ENCODE measurements around the gene TTC34. TPM values are rescaled to one million over a fixed set of nuclear protein-coding genes. Genes with fewer than 3 reads are reported as not detected.
"Not testable (repeated sequence)": the region's sequence is repeated elsewhere in the genome, so short reads cannot be mapped to it uniquely, and the experiment has no call there.

Gene TTC34
- total RNA-seq, 2 donors from 2014 or later: 0.41 to 0.63 TPM

DNA sequence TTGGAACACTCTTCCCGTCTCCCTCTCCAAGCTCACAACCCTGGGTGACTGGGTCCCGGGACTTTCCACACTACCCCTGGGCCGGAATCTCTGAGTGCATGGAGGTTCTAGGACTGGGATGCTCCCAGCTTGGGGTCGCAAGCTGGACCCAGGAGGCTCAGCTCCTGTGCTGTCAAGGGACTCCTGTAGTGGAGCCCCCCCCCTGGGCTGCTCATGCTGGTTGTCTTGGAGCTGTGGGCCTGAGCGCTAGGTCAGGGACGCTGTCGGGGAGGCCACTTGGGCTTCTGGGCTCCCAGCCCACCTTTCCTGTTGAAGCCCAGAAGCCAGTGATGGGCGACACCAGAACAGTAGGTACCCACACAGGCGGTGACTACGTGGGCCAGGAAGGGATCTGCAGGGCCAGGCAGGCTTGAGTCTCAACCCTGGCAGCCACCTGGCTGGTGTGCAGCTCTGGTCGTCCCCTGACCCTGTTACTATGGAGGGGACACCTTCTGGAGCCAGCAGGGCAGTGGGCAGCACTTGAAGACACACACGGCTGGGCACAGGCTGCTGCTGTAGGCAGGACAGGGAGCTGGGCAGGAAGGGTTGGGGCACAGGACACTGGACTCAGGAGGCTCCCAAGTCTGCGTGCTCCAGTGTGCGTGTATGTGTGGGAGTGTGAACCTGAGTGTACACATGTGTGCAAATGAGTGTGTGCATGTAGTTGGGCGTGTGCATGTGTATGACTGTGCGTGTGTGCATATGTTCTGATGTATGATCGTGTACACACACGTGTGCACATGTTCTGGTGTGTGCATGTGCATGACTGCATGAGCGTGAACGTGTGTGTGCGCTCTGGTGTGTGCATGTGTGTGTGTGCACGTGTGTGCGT is 171.6 kb downstream of the TTC34 start:
- TF ChIP-seq, protein P1, sequence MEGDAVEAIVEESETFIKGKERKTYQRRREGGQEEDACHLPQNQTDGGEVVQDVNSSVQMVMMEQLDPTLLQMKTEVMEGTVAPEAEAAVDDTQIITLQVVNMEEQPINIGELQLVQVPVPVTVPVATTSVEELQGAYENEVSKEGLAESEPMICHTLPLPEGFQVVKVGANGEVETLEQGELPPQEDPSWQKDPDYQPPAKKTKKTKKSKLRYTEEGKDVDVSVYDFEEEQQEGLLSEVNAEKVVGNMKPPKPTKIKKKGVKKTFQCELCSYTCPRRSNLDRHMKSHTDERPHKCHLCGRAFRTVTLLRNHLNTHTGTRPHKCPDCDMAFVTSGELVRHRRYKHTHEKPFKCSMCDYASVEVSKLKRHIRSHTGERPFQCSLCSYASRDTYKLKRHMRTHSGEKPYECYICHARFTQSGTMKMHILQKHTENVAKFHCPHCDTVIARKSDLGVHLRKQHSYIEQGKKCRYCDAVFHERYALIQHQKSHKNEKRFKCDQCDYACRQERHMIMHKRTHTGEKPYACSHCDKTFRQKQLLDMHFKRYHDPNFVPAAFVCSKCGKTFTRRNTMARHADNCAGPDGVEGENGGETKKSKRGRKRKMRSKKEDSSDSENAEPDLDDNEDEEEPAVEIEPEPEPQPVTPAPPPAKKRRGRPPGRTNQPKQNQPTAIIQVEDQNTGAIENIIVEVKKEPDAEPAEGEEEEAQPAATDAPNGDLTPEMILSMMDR (IDR thresholded peaks at IDR 0.05): no peak
- H3K27ac ChIP-seq: no peak overlapping the region
- H3K27me3 ChIP-seq (replicated peaks; ENCODE audit: insufficient read depth): peaks cover 18% of the 10 kb centered on the region
- no peak for DNase-seq (ENCODE audit: low spot score)
- H3K4me1 ChIP-seq (ENCODE audit: control insufficient read depth in 1 of 2, low read depth in 2 of 2): no peaks in the 10 kb centered on the region
- H3K36me3 ChIP-seq: no peaks in the 10 kb centered on the region
- H3K9me3 ChIP-seq: no peaks in the 10 kb centered on the region
- no peak overlapping the region for H3K4me3 ChIP-seq
- ATAC-seq (ENCODE audit: insufficient number of reproducible peaks, low FRiP score, low read depth): no peak

DNA sequence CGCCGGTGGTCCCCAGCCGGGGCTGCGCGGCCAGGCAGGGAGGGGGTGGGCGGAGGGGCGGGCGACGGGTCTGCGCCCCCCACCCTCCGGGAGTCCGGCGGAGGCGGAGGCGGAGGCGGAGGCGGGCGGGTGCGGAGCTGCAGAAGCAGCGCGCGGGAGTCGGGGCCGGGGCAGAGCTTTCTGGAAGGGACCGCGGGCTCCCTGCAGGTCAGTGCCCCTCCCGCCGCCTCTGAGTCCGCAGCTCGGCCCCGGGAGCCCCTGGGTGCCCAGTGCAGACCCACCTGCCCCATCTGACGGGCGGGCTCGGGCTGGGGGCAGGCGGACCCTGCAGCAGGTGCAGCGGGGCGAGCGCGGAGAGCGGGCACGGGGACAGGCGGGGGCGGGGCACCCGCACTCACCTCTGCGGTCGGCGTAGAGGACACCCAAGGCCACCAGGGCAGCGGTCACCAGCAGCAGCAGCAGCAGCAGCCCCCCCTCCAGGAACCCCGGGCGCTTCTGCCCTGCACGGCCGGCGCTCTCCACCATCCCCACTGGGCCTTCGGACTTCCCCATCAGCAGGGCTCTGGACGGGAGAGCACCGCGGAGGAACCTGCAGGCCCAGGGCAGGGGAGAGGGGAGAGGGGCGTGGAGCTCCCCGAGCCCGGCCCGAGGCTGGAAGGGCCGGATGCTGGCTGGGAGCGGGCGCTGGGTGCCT is 172.4 kb downstream of the TTC34 start:
- TF ChIP-seq, protein P1 (IDR thresholded peaks at IDR 0.05): no peak
- no peak for DNase-seq (ENCODE audit: low spot score)

DNA sequence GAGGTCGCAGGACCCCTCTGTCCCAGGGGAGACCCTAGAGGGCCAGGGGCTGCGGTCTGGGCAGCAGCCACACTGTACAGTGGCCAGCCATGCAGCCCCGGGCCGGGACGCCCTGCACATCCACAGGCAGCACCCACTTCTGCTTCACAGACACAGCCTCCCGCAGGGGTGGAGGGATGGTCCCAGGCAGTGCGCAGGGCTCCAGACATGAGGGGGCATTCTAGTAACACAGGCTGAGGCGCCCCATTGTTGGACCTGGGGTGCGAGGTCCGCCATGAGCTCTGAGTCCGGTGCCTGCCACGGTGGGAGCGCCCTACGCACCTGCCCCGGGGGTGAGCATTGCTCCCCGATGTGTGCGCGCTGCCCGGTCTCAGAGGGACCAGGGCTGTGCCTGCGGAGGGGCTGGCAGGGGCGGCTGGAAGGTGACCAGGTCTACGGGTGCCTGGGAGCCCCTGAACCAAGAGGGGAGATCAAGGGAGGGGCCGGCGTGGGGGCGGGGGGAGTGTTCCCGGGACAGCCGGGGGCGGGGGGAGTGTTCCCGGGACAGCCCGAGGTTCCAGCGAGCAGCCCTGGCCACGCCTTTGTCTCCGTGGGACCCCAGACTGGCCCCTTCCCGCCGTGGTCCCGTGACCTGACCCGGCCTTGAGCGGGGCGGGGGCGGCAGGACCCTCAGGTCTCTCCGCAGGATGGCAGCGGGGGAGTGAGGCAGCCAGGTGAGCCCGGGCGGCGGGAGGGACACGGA is 173.1 kb downstream of the TTC34 start:
- no peak for ATAC-seq (ENCODE audit: insufficient number of reproducible peaks, low FRiP score, low read depth)
- Histone ChIP-seq H3K4me3 (no peak overlapping the region), H3K27me3 (replicated peaks; ENCODE audit: insufficient read depth) (peaks cover 18% of the 10 kb centered on the region), H3K36me3 (no peaks in the 10 kb centered on the region), H3K9me3 (no peaks in the 10 kb centered on the region), H3K27ac (no peak overlapping the region), H3K4me1 (ENCODE audit: control insufficient read depth in 1 of 2, low read depth in 2 of 2) (no peaks in the 10 kb centered on the region)
- TF ChIP-seq, protein P1 (IDR thresholded peaks at IDR 0.05): no peak
- DNase-seq (ENCODE audit: low spot score): no peak

More for the DNA sequence above, 172.4 kb downstream of the TTC34 start:
- Histone ChIP-seq H3K27me3 (replicated peaks; ENCODE audit: insufficient read depth) (peaks cover 18% of the 10 kb centered on the region), H3K9me3 (no peaks in the 10 kb centered on the region), H3K4me3 (no peak overlapping the region), H3K36me3 (no peaks in the 10 kb centered on the region), H3K27ac (no peak overlapping the region), H3K4me1 (ENCODE audit: control insufficient read depth in 1 of 2, low read depth in 2 of 2) (no peaks in the 10 kb centered on the region)
- no peak for ATAC-seq (ENCODE audit: insufficient number of reproducible peaks, low FRiP score, low read depth)

DNA sequence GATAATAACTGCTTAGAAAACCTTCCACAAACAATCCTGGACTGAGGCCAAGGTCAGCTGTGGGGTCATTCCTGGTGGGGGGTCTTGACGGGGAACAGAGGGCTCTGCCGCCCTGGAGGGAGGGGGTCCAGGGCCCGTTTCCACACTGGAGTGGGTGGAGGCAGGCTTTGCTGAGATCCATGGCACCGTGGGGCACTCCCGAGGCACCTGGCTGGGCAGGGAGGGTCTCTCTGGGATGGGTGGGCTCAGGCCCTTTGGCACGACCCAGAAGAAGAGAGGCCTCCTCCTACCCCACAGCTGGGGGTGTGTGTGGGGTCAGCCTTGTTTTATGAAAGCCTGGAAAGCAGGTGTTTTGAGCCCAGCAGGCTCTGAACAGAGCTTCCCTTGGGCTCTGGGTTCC is 173.7 kb downstream of the TTC34 start:
- TF ChIP-seq, protein P1 (IDR thresholded peaks at IDR 0.05): no peak
- no peak overlapping the region for H3K4me3 ChIP-seq
- H3K36me3 ChIP-seq: no peaks in the 10 kb centered on the region
- H3K27me3 ChIP-seq (replicated peaks; ENCODE audit: insufficient read depth): peaks cover 18% of the 10 kb centered on the region
- H3K9me3 ChIP-seq: no peaks in the 10 kb centered on the region
- no peak for DNase-seq (ENCODE audit: low spot score)
- ATAC-seq (ENCODE audit: insufficient number of reproducible peaks, low FRiP score, low read depth): no peak
- no peak overlapping the region for H3K27ac ChIP-seq
- no peaks in the 10 kb centered on the region for H3K4me1 ChIP-seq (ENCODE audit: control insufficient read depth in 1 of 2, low read depth in 2 of 2)

DNA sequence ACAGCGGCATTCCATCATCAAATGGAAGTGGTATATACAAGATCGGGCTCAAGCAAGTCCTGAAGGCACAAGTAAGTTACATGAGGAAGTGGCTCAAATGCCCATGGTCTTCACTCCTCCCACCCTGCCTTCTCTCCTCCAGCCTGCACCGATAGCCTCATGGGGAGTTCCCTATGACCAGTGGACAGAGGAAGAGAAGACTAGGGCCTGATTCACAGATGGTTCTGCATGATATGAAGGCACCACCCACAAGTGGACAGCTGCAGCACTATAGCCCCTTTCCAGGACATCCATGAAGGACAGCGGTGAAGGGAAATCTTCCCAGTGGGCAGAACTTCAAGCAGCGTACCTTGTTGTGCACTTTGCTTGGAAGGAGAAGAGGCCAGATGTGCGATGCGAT is 175.7 kb downstream of the TTC34 start:
- not testable (repeated sequence) for ATAC-seq (ENCODE audit: insufficient number of reproducible peaks, low FRiP score, low read depth); H3K4me3 ChIP-seq; H3K36me3 ChIP-seq; H3K27ac ChIP-seq; H3K4me1 ChIP-seq (ENCODE audit: control insufficient read depth in 1 of 2, low read depth in 2 of 2); H3K9me3 ChIP-seq; DNase-seq (ENCODE audit: low spot score)
- peaks cover 18% of the 10 kb centered on the region for H3K27me3 ChIP-seq (replicated peaks; ENCODE audit: insufficient read depth)

Measured in thoracic aorta (tissue), 2 donors.